WTC11 (cell line): ENCODE results near the gene ARHGEF38. TPM values are rescaled to one million over a fixed set of nuclear protein-coding genes. Genes with fewer than 3 reads are reported as not detected.
"Not testable (repeated sequence)": the region's sequence is repeated elsewhere in the genome, so short reads cannot be mapped to it uniquely, and the experiment has no call there.

Experiments
- ATAC-seq: fragments of 200-7000 bp; cut with Tn5 transposase; 2 replicates; pipeline ENCODE4 v1.10.0; 2021; ENCODE audit warnings: mild to moderate bottlenecking, moderate library complexity
- CTCF ChIA-PET: fragments of 300-600 bp; sonication (Branson Sonifier 250); formaldehyde crosslinking; loops from one replicate; lab custom pipeline; 2021; ENCODE audit warnings: antibody characterized with exemption; lab: Charles Lee
- POLR2A ChIA-PET: fragments of 350-600 bp; sonication (Branson Sonifier 250); formaldehyde crosslinking; loops from one replicate; lab custom pipeline; 2021; ENCODE audit warnings: antibody characterized with exemption; lab: Charles Lee
- DNase-seq: peaks from one replicate; pipeline ENCODE4 v3.0.0; 2021; ENCODE audit warnings: low spot score
- H3K27ac Mint-ChIP-seq: 2 replicates; pipeline ENCODE4 v1.8.0; 2021; ENCODE audit warnings: mixed read lengths
- H3K27me3 Mint-ChIP-seq: 2 replicates; pipeline ENCODE4 v1.8.0; 2021; ENCODE audit warnings: low read depth, mild to moderate bottlenecking, moderate library complexity, mixed read lengths
- H3K36me3 Mint-ChIP-seq: 2 replicates; pipeline ENCODE4 v1.8.0; 2021; ENCODE audit warnings: mixed read lengths
- H3K4me1 Mint-ChIP-seq: 2 replicates; pipeline ENCODE4 v1.8.0; 2022; ENCODE audit warnings: mixed read lengths
- H3K4me3 Mint-ChIP-seq: 2 replicates; pipeline ENCODE4 v1.8.0; 2021; ENCODE audit warnings: mild to moderate bottlenecking, moderate library complexity, mixed read lengths
- H3K9me3 Mint-ChIP-seq: 2 replicates; pipeline ENCODE4 v1.8.0; 2021; ENCODE audit warnings: mixed read lengths
- ATF2 ChIP-seq: sonication (generic); formaldehyde crosslinking; IDR thresholded peaks from 2 replicates; pipeline ENCODE4 v1.8.1; 2022; ENCODE audit warnings: low read depth, missing genetic modification reagents, borderline replicate concordance
- CREM ChIP-seq: sonication (generic); formaldehyde crosslinking; IDR thresholded peaks from 2 replicates; pipeline ENCODE4 v1.8.1; 2022; ENCODE audit warnings: mild to moderate bottlenecking, missing genetic modification reagents, moderate library complexity
- CTCF ChIP-seq: fragments of 200-600 bp; IDR thresholded peaks from 2 replicates; pipeline ENCODE4 v1.8.0; 2022; ENCODE audit warnings: antibody characterized with exemption
- FOXJ3 ChIP-seq: sonication (generic); formaldehyde crosslinking; IDR thresholded peaks from 2 replicates; pipeline ENCODE4 v1.9.0; 2021; ENCODE audit warnings: missing genetic modification reagents, mild to moderate bottlenecking, borderline replicate concordance
- FOXP1 ChIP-seq: sonication (generic); formaldehyde crosslinking; IDR thresholded peaks from 2 replicates; pipeline ENCODE4 v1.8.0; 2022; ENCODE audit warnings: missing genetic modification reagents, mild to moderate bottlenecking, moderate library complexity, borderline replicate concordance
- MYBL2 ChIP-seq: sonication (generic); formaldehyde crosslinking; IDR thresholded peaks from 2 replicates; pipeline ENCODE4 v1.8.1; 2023; ENCODE audit warnings: mild to moderate bottlenecking, moderate library complexity, missing genetic modification reagents
- TEAD1 ChIP-seq: sonication (generic); formaldehyde crosslinking; IDR thresholded peaks from 2 replicates; pipeline ENCODE4 v1.8.0; 2022; ENCODE audit warnings: mild to moderate bottlenecking, missing genetic modification reagents
- ZBTB43 ChIP-seq: sonication (generic); formaldehyde crosslinking; IDR thresholded peaks from 2 replicates; pipeline ENCODE4 v1.8.1; 2023; ENCODE audit warnings: mild to moderate bottlenecking, missing genetic modification reagents
- ZNF232 ChIP-seq: sonication (generic); formaldehyde crosslinking; IDR thresholded peaks from 2 replicates; pipeline ENCODE4 v1.8.0; 2022; ENCODE audit warnings: mild to moderate bottlenecking, missing genetic modification reagents
- ZNF423 ChIP-seq: fragments of 250-450 bp; sonication (Bioruptor Pico); IDR thresholded peaks from 2 replicates; pipeline ENCODE4 v2.1.2; 2022; ENCODE audit warnings: mild to moderate bottlenecking, moderate library complexity
- ZSCAN18 ChIP-seq: fragments of 250-450 bp; sonication (Bioruptor Pico); IDR thresholded peaks from 2 replicates; pipeline ENCODE4 v2.1.2; 2022; ENCODE audit warnings: mild to moderate bottlenecking, moderate library complexity
- total RNA-seq: library from RNA; stranded (reverse); gene quantifications from 3 replicates; pipeline ENCODE4 v1.2.3, GENCODE V29; 2021
- TF ChIP-seq, protein P1 (sequence below): sonication (generic); formaldehyde crosslinking; IDR thresholded peaks from 2 replicates; pipeline ENCODE4 v1.8.1; 2022; ENCODE audit warnings: mild to moderate bottlenecking, missing genetic modification reagents, moderate library complexity, borderline replicate concordance
- TF ChIP-seq, protein P2 (sequence below): sonication (generic); formaldehyde crosslinking; IDR thresholded peaks from 2 replicates; pipeline ENCODE4 v1.8.1; 2023; ENCODE audit warnings: mild to moderate bottlenecking, missing genetic modification reagents, moderate library complexity
- TF ChIP-seq, protein P3 (sequence below): fragments of 250-450 bp; sonication (Bioruptor Pico); IDR thresholded peaks from 2 replicates; pipeline ENCODE4 v1.8.0; 2021; ENCODE audit warnings: mild to moderate bottlenecking

ARHGEF38 gene
- total RNA-seq, 1 experiment from 2014 or later: not detected

DNA sequence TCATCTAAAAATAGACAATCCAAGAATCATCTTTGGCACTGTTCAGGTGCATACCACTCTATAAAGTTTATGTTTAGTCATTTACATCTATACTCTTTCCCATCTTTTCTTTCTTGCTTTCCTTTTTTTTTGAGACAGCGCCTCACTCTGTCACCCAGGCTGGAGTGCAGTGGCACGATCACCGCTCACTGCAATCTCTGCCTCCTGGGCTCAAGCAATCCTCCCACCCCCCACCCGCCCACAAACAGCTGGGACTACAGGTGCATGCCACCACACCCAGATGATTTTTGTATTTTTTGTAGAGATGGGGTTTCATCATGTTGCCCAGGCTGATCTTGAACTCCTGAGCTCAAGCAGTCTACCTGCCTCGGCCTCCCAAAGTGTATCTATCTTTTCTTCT is 142.4 kb downstream of the ARHGEF38 start:
- H3K4me3 Mint-ChIP-seq, H3K4me1 Mint-ChIP-seq, DNase-seq, H3K27me3 Mint-ChIP-seq, H3K27ac Mint-ChIP-seq, POLR2A ChIA-PET, H3K9me3 Mint-ChIP-seq, H3K36me3 Mint-ChIP-seq, ATAC-seq: not testable (repeated sequence)
- CTCF ChIA-PET: interaction anchor here (0.6 to 0.8 kb wide), 3 partner anchors 221 to 691 kb away, joined by 4 to 7 read pairs (median 4); partner anchors contain the start of gene PPA2

DNA sequence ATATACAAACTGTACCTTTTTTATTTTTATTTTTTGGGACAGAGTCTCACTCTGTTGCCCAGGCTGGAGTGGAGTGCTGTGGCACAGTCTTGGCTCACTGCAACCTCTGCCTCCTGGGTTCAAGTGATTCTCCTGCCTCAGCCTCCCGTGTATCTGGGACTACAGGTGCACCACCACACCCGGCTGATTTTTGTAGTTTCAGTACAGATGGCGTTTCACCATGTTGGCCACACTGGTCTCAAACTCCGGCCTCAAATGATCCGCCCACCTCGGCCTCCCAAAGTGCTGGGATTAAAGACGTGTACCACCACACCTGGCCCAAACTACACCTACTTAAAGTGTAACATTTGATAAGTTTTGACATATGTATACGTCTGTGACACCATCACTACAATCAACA is 143.4 kb downstream of the ARHGEF38 start:
- ATAC-seq, H3K27me3 Mint-ChIP-seq, DNase-seq, H3K4me3 Mint-ChIP-seq, H3K4me1 Mint-ChIP-seq, H3K36me3 Mint-ChIP-seq, H3K9me3 Mint-ChIP-seq, CTCF ChIA-PET, H3K27ac Mint-ChIP-seq: not testable (repeated sequence)
- POLR2A ChIA-PET: interaction anchor here (0.6 kb wide), 1 partner anchor 599 kb away, joined by 3 read pairs; no protein-coding TSS in a partner anchor

DNA sequence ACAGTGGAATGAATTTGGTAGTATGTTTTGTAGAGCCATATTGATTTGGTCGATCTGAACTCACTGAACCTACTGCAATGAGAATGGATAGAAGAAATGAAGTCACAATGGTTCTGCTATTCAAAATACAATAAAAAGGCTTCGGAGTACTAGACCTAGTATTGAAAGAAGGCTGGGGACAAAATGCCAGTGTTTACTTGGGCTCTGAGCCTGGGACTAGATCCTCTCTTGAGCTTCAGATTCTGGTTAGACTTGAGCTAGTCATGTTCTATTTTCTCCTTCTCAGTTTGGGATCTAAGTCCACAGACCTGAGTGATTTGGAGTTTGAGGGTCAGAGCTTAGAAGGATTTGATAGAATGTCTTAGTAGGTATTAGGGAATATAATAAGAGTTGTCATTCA is 146.2 kb downstream of the ARHGEF38 start:
- H3K4me3 Mint-ChIP-seq: no peak overlapping the region
- no peak for ATAC-seq
- peaks cover 6% of the 10 kb centered on the region; the same call in 1 of the 2 replicates for H3K36me3 Mint-ChIP-seq
- TF ChIP-seq ZNF423 (no peak), ZNF232 (CRISPR knock-in tag) (no peak), FOXJ3 (CRISPR knock-in tag) (no peak), TEAD1 (no peak), FOXP1 (CRISPR knock-in tag) (no peak), ZBTB43 (CRISPR knock-in tag) (no peak), MYBL2 (CRISPR knock-in tag) (no peak), ATF2 (CRISPR knock-in tag) (no peak), CTCF (no peak), ZSCAN18 (no peak), CREM (CRISPR knock-in tag) (no peak)
- TF ChIP-seq, protein P1, sequence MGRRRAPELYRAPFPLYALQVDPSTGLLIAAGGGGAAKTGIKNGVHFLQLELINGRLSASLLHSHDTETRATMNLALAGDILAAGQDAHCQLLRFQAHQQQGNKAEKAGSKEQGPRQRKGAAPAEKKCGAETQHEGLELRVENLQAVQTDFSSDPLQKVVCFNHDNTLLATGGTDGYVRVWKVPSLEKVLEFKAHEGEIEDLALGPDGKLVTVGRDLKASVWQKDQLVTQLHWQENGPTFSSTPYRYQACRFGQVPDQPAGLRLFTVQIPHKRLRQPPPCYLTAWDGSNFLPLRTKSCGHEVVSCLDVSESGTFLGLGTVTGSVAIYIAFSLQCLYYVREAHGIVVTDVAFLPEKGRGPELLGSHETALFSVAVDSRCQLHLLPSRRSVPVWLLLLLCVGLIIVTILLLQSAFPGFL (CRISPR knock-in tag): no peak
- TF ChIP-seq, protein P2, sequence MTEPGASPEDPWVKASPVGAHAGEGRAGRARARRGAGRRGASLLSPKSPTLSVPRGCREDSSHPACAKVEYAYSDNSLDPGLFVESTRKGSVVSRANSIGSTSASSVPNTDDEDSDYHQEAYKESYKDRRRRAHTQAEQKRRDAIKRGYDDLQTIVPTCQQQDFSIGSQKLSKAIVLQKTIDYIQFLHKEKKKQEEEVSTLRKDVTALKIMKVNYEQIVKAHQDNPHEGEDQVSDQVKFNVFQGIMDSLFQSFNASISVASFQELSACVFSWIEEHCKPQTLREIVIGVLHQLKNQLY: no peak
- TF ChIP-seq, protein P3, sequence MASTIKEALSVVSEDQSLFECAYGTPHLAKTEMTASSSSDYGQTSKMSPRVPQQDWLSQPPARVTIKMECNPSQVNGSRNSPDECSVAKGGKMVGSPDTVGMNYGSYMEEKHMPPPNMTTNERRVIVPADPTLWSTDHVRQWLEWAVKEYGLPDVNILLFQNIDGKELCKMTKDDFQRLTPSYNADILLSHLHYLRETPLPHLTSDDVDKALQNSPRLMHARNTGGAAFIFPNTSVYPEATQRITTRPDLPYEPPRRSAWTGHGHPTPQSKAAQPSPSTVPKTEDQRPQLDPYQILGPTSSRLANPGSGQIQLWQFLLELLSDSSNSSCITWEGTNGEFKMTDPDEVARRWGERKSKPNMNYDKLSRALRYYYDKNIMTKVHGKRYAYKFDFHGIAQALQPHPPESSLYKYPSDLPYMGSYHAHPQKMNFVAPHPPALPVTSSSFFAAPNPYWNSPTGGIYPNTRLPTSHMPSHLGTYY: no peak
- TF ChIP-seq, all 79 proteins: peak for 0
- no peaks in the 10 kb centered on the region for H3K27me3 Mint-ChIP-seq
- DNase-seq: no peak
- POLR2A ChIA-PET: no interaction called here
- H3K27ac Mint-ChIP-seq: no peak overlapping the region
- no peaks in the 10 kb centered on the region for H3K9me3 Mint-ChIP-seq
- no peaks in the 10 kb centered on the region for H3K4me1 Mint-ChIP-seq
- CTCF ChIA-PET: no interaction called here
